Natural killer cell (primary cell): Measurements from ENCODE around the gene CCDC154. TPM values are rescaled to one million over a fixed set of nuclear protein-coding genes. Genes with fewer than 3 reads are reported as not detected.
A peak's percentile ranks its signal among the peaks of the same experiment; 100 is the strongest.

Experiments
- ATAC-seq, 3 donors: fragments of 150-1000 bp in 2 of 3; fragments of 200-7000 bp in 1 of 3; cut with Tn5 transposase; 1 replicate in 1 of 3; 2 replicates in 2 of 3; pipeline ENCODE4 v1.10.0; 2021; ENCODE audit warnings: mild to moderate bottlenecking in 2 of 3, moderate library complexity in 2 of 3
- DNase-seq, 2 donors: peaks; one replicate each; pipeline versions ENCODE4 v3.0.0 to v3.0.0-alpha.2; 2013 to 2021; ENCODE audit warnings: mixed read lengths in 1 of 2
- H3K27ac ChIP-seq: one replicate; pipeline ENCODE4 v1.5.1; 2013; ENCODE audit warnings: mild to moderate bottlenecking, low read length
- H3K27me3 ChIP-seq: one replicate; pipeline ENCODE4 v1.6.1; 2013; ENCODE audit warnings: low read length; ENCODE audit not compliant: control insufficient read depth, insufficient read depth
- H3K36me3 ChIP-seq: one replicate; pipeline ENCODE4 v1.6.1; 2013; ENCODE audit warnings: low read length; ENCODE audit not compliant: control insufficient read depth, insufficient read depth
- H3K4me1 ChIP-seq: one replicate; pipeline ENCODE4 v1.6.1; 2013; ENCODE audit warnings: low read length; ENCODE audit not compliant: control insufficient read depth, insufficient read depth
- H3K4me3 ChIP-seq: one replicate; pipeline ENCODE4 v1.5.1; 2013; ENCODE audit warnings: low read length
- H3K9me3 ChIP-seq: one replicate; pipeline ENCODE4 v1.6.1; 2013; ENCODE audit warnings: low read length; ENCODE audit not compliant: control insufficient read depth, insufficient read depth
- H3K27ac Mint-ChIP-seq, 2 donors: one replicate each; pipeline ENCODE4 v1.8.0; 2022; ENCODE audit warnings: mild to moderate bottlenecking in 2 of 2, mixed read lengths in 2 of 2, moderate library complexity in 1 of 2
- H3K27me3 Mint-ChIP-seq, 2 donors: one replicate each; pipeline ENCODE4 v1.8.0; 2022; ENCODE audit warnings: low read depth in 2 of 2, mixed read lengths in 2 of 2
- H3K36me3 Mint-ChIP-seq: one replicate; pipeline ENCODE4 v1.8.0; 2022; ENCODE audit warnings: mixed read lengths
- H3K4me1 Mint-ChIP-seq, 2 donors: one replicate each; pipeline ENCODE4 v1.8.0; 2022; ENCODE audit warnings: mixed read lengths in 2 of 2
- H3K4me3 Mint-ChIP-seq: one replicate; pipeline ENCODE4 v1.8.0; 2022; ENCODE audit warnings: mild to moderate bottlenecking, moderate library complexity, mixed read lengths
- H3K9me3 Mint-ChIP-seq, 2 donors: one replicate each; pipeline ENCODE4 v1.8.0; 2022; ENCODE audit warnings: mixed read lengths in 2 of 2
- WGBS: methylation state at CpG from one replicate; pipeline ENCODE4 v1.1.7; 2013; ENCODE audit warnings: missing lambda C conversion rate; ENCODE audit not compliant: insufficient coverage; 5-methylcytosine and 5-hydroxymethylcytosine counted together
- intact Hi-C: fragments of 100-400 bp; cut with micrococcal nuclease; formaldehyde crosslinking; loops from one replicate; pipeline ENCODE4 v1.14.2; 2022
- total RNA-seq, 4 donors: library from RNA; stranded (reverse); fragments of 120-200 nt in 1 of 4; gene quantifications; one replicate each; pipeline versions ENCODE4 v1.2.3 to v1.2.4, GENCODE V29; 2013 to 2022
- TF ChIP-seq, protein P1 (sequence below): fragments of 200-600 bp; IDR thresholded peaks from one replicate; pipeline ENCODE4 v1.8.0; 2022; ENCODE audit warnings: antibody characterized with exemption

CCDC154 gene
- total RNA-seq, 3 donors from 2014 or later (not counting 1 experiment from before 2014, with no cell fraction given), result 0.88 to 1.8 (median 1.6) TPM

DNA sequence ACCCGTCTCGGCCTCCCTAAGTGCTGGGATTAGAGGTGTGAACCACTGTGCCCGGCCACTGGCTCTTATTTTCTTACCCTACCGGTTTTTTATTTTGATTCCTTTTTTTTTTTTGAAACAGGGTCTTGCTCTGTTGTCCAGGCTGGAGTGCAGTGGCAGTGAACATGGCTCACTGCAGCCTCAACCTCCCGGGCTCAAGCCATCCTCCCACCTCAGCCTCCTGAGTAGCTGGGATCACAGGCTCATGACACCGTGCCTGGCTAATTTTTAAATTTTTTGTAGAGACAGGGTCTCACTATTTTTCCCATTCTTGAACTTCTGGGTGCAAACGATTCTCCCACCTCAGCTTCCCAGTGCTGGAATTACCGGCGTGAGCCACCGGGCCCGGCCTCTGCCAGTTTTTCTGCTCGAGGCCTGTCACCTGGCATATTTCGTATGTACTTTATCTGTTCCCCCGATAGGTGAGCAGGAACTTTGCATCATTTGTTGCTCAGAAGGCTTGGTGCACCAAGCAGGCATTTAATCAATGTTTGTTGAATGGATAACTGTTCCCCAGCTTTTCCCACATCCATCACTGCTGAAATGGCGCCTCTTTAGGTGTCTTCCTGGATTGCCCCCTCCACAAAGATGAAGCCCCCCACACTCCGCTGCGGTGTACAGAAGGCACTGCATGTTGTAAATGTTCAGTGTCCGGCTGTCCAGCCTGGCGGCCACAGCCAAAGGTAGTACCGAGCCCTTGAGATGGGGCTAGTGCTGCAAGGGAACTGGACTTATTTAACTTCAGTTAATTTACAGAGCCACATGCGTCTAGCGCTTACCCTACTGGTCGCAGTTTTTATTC lies 47.9 kb upstream of the CCDC154 start:
- Histone ChIP-seq H3K27ac (peak overlapping the region; percentile 88), H3K4me3 (peak overlapping the region; percentile 86), H3K9me3 (no peaks in the 10 kb centered on the region), H3K27me3 (no peaks in the 10 kb centered on the region), H3K4me1 (peaks cover 23% of the 10 kb centered on the region), H3K36me3 (peaks cover 8% of the 10 kb centered on the region)
- whole genome bisulfite sequencing, result 94% methylated on average over 23 of the region's 23 CpGs
- Mint-ChIP-seq H3K36me3 (no peaks in the 10 kb centered on the region), H3K4me3 (peak overlapping the region; percentile 90), H3K9me3 (no peaks in the 10 kb centered on the region), H3K27me3 (peaks cover 0 to 2% of the 10 kb centered on the region in 2 donors), H3K27ac (peak overlapping the region; percentile 92 to 94), H3K4me1 (peaks cover 9 to 16% of the 10 kb centered on the region in 2 donors)
- intact Hi-C loops, result no loop called here
- TF ChIP-seq, protein P1, sequence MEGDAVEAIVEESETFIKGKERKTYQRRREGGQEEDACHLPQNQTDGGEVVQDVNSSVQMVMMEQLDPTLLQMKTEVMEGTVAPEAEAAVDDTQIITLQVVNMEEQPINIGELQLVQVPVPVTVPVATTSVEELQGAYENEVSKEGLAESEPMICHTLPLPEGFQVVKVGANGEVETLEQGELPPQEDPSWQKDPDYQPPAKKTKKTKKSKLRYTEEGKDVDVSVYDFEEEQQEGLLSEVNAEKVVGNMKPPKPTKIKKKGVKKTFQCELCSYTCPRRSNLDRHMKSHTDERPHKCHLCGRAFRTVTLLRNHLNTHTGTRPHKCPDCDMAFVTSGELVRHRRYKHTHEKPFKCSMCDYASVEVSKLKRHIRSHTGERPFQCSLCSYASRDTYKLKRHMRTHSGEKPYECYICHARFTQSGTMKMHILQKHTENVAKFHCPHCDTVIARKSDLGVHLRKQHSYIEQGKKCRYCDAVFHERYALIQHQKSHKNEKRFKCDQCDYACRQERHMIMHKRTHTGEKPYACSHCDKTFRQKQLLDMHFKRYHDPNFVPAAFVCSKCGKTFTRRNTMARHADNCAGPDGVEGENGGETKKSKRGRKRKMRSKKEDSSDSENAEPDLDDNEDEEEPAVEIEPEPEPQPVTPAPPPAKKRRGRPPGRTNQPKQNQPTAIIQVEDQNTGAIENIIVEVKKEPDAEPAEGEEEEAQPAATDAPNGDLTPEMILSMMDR, result no peak
- ATAC-seq (no peak), DNase-seq (no peak)

DNA sequence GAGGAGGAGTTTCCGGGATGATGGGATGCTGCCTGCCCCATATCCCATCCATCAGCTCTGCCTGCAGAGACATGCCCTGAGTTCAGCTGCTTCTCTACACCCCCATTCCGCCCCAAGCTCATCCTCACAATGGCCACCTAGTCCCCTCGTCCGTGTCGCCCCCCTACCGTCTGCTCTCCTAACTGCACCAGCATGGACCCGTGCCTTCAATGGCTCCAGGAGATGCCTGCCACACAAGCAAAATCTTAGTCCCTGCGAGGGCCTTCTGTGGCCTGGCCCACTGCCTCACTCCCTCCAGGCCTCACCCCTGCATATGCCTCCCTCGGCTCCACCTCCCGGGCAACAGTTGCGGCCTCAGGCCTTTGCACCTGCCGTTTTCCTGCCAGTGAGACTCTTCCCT lies 47.0 kb upstream of the CCDC154 start:
- no peaks in the 10 kb centered on the region for H3K9me3 Mint-ChIP-seq
- Histone ChIP-seq H3K36me3 (peaks cover 4% of the 10 kb centered on the region), H3K27ac (no peak overlapping the region), H3K4me1 (peaks cover 23% of the 10 kb centered on the region), H3K9me3 (no peaks in the 10 kb centered on the region), H3K4me3 (no peak overlapping the region), H3K27me3 (no peaks in the 10 kb centered on the region)
- intact Hi-C loops, result no loop called here
- peak overlapping the region; percentile 31 for H3K4me3 Mint-ChIP-seq
- H3K4me1 Mint-ChIP-seq, result peaks cover 9 to 16% of the 10 kb centered on the region in 2 donors
- H3K27ac Mint-ChIP-seq, result no peak overlapping the region
- H3K36me3 Mint-ChIP-seq, result no peaks in the 10 kb centered on the region
- ATAC-seq (no peak), DNase-seq (no peak)
- 94% methylated on average over 12 of the region's 12 CpGs for WGBS
- TF ChIP-seq, protein P1, result no peak
- H3K27me3 Mint-ChIP-seq, result peaks cover 0 to 2% of the 10 kb centered on the region in 2 donors

DNA sequence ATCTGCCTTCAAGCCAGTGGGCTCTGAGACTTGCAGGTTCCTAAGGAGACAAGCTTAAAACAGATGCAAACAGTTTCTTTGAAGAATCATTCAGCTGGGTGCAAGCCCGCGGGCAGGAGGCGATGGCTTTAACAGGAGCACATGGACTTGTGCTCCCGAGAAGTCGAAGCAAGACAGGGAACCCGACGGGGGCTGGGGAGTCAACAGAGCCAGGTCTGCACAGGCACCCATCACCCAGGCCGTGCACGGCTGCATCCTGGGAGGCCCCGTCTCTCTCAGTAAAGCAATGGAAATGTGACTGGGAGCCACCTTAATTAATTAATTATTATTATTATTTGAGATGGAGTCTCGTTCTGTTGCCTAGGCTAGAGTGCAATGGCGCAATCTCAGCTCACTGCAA lies 44.7 kb upstream of the CCDC154 start:
- Mint-ChIP-seq H3K4me3 (no peak overlapping the region), H3K36me3 (no peaks in the 10 kb centered on the region), H3K27me3 (peaks cover 0 to 2% of the 10 kb centered on the region in 2 donors), H3K4me1 (peaks cover 9 to 16% of the 10 kb centered on the region in 2 donors), H3K9me3 (no peaks in the 10 kb centered on the region), H3K27ac (no peak overlapping the region)
- H3K9me3 ChIP-seq, result no peaks in the 10 kb centered on the region
- TF ChIP-seq, protein P1, result no peak
- DNase-seq (no peak), ATAC-seq (no peak)
- H3K4me1 ChIP-seq, result peaks cover 16% of the 10 kb centered on the region
- H3K4me3 ChIP-seq, result no peak overlapping the region
- H3K27me3 ChIP-seq, result no peaks in the 10 kb centered on the region
- no peak overlapping the region for H3K27ac ChIP-seq
- 93% methylated on average over 12 of the region's 12 CpGs for WGBS
- intact Hi-C loops, result no loop called here
- no peaks in the 10 kb centered on the region for H3K36me3 ChIP-seq
